ENCODE measurements around the gene PTGR2. TPM values are rescaled to one million over a fixed set of nuclear protein-coding genes. Genes with fewer than 3 reads are reported as not detected.
"Not testable (repeated sequence)": the region's sequence is repeated elsewhere in the genome, so short reads cannot be mapped to it uniquely, and the experiment has no call there.

The PTGR2 gene
- total RNA-seq, 1 donor from 2014 or later, result 14.0 TPM

- Mint-ChIP-seq H3K9me3 (no peaks in the 10 kb centered on the region), H3K27me3 (ENCODE audit: low read depth) (no peaks in the 10 kb centered on the region), H3K4me3 (no peak overlapping the region), H3K4me1 (no peaks in the 10 kb centered on the region), H3K36me3 (peaks cover 23% of the 10 kb centered on the region), H3K27ac (no peak overlapping the region)
- TF ChIP-seq CTCF (IDR thresholded peaks at IDR 0.05; ENCODE audit: unreplicated experiment), result no peak
- no peak for DNase-seq (ENCODE audit: low spot score in 2 of 2, unreplicated experiment in 2 of 2)
Measured at GRCh38 chr14:73865534-73866113, 14.0 kb downstream of the PTGR2 start.

- not testable (repeated sequence) for H3K27me3 Mint-ChIP-seq (ENCODE audit: low read depth)
Measured at GRCh38 chr14:73869754-73870153, 18.1 kb downstream of the PTGR2 start.

GRCh38 chr14:73870525-73871235 lies 19.0 kb downstream of the PTGR2 start:
- Mint-ChIP-seq H3K4me1 (no peaks in the 10 kb centered on the region), H3K4me3 (no peak overlapping the region), H3K27me3 (ENCODE audit: low read depth) (no peaks in the 10 kb centered on the region), H3K9me3 (no peaks in the 10 kb centered on the region), H3K36me3 (peaks cover 8% of the 10 kb centered on the region), H3K27ac (no peak overlapping the region)
- no peak for DNase-seq (ENCODE audit: low spot score in 2 of 2, unreplicated experiment in 2 of 2)
- no peak for TF ChIP-seq CTCF (IDR thresholded peaks at IDR 0.05; ENCODE audit: unreplicated experiment)

More at GRCh38 chr14:73869754-73870153, 18.1 kb downstream of the PTGR2 start:
- H3K36me3 Mint-ChIP-seq; DNase-seq (ENCODE audit: low spot score in 2 of 2, unreplicated experiment in 2 of 2); H3K27ac Mint-ChIP-seq; H3K9me3 Mint-ChIP-seq; H3K4me1 Mint-ChIP-seq; H3K4me3 Mint-ChIP-seq: not testable (repeated sequence)

GRCh38 chr14:73873660-73874059 lies 22.0 kb downstream of the PTGR2 start:
- Mint-ChIP-seq H3K4me1 (no peaks in the 10 kb centered on the region), H3K27me3 (ENCODE audit: low read depth) (no peaks in the 10 kb centered on the region), H3K27ac (no peak overlapping the region), H3K4me3 (no peak overlapping the region), H3K36me3 (peaks cover 4% of the 10 kb centered on the region), H3K9me3 (no peaks in the 10 kb centered on the region)
- TF ChIP-seq CTCF (IDR thresholded peaks at IDR 0.05; ENCODE audit: unreplicated experiment), result no peak
- DNase-seq (ENCODE audit: low spot score in 2 of 2, unreplicated experiment in 2 of 2), result no peak

- DNase-seq (ENCODE audit: low spot score in 2 of 2, unreplicated experiment in 2 of 2), result no peak
- H3K27me3 Mint-ChIP-seq (ENCODE audit: low read depth), result no peaks in the 10 kb centered on the region
- no peak overlapping the region for H3K4me3 Mint-ChIP-seq
- H3K27ac Mint-ChIP-seq, result no peak overlapping the region
- H3K36me3 Mint-ChIP-seq, result peaks cover 4% of the 10 kb centered on the region
- TF ChIP-seq CTCF (IDR thresholded peaks at IDR 0.05; ENCODE audit: unreplicated experiment), result no peak
- H3K4me1 Mint-ChIP-seq, result no peaks in the 10 kb centered on the region
- no peaks in the 10 kb centered on the region for H3K9me3 Mint-ChIP-seq
Measured at GRCh38 chr14:73877790-73878189, 26.2 kb downstream of the PTGR2 start.

- Mint-ChIP-seq H3K27ac (no peak overlapping the region), H3K27me3 (ENCODE audit: low read depth) (no peaks in the 10 kb centered on the region), H3K4me3 (no peak overlapping the region), H3K36me3 (peaks cover 4% of the 10 kb centered on the region), H3K4me1 (no peaks in the 10 kb centered on the region), H3K9me3 (no peaks in the 10 kb centered on the region)
- TF ChIP-seq CTCF (IDR thresholded peaks at IDR 0.05; ENCODE audit: unreplicated experiment), result no peak
- no peak for DNase-seq (ENCODE audit: low spot score in 2 of 2, unreplicated experiment in 2 of 2)
Measured at GRCh38 chr14:73878436-73878835, 26.8 kb downstream of the PTGR2 start.
